Astrocyte (in vitro differentiated cells and primary cell): Measurements from ENCODE around the gene DNAAF5. TPM values are rescaled to one million over a fixed set of nuclear protein-coding genes. Genes with fewer than 3 reads are reported as not detected.
"Not testable (repeated sequence)": the region's sequence is repeated elsewhere in the genome, so short reads cannot be mapped to it uniquely, and the experiment has no call there.

Experiments
- DNase-seq: peaks from one replicate; pipeline ENCODE4 v3.0.0-alpha.2; 2010; ENCODE audit warnings: low read depth
- FAIRE-seq: peaks from 2 replicates; lab custom pipeline; 2011; peaks lifted over from hg19 to GRCh38; lab: Jason Lieb, UNC
- H2AFZ ChIP-seq: 2 replicates; pipeline ENCODE4 v1.6.0; 2012; ENCODE audit warnings: low read depth, low read length, inconsistent platforms
- H3K27ac ChIP-seq: 2 replicates; pipeline ENCODE4 v1.5.1; 2011; ENCODE audit warnings: low read depth, low read length, inconsistent platforms
- H3K27me3 ChIP-seq: 2 replicates; pipeline ENCODE4 v1.6.0; 2011; ENCODE audit warnings: low read length, inconsistent platforms; ENCODE audit not compliant: insufficient read depth
- H3K36me3 ChIP-seq: 2 replicates; pipeline ENCODE4 v1.5.1; 2011; ENCODE audit warnings: low read length, inconsistent platforms; ENCODE audit not compliant: insufficient read depth
- H3K4me1 ChIP-seq: 2 replicates; pipeline ENCODE4 v1.5.1; 2011; ENCODE audit warnings: low read length, inconsistent platforms; ENCODE audit not compliant: insufficient read depth
- H3K4me2 ChIP-seq: 2 replicates; pipeline ENCODE4 v1.6.0; 2012; ENCODE audit warnings: low read length, inconsistent platforms
- H3K4me3 ChIP-seq: 2 replicates; pipeline ENCODE4 v1.5.1; 2011; ENCODE audit warnings: low read depth, mild to moderate bottlenecking, low read length, inconsistent platforms; ENCODE audit not compliant: insufficient read depth
- H3K79me2 ChIP-seq: 2 replicates; pipeline ENCODE4 v1.6.0; 2012; ENCODE audit warnings: mild to moderate bottlenecking, low read length, inconsistent platforms; ENCODE audit not compliant: insufficient read depth
- H3K9ac ChIP-seq: 2 replicates; pipeline ENCODE4 v1.6.0; 2012; ENCODE audit warnings: mild to moderate bottlenecking, low read length, inconsistent platforms
- H3K9me3 ChIP-seq: 2 replicates; pipeline ENCODE4 v1.5.1; 2012; ENCODE audit warnings: low read depth, mild to moderate bottlenecking, low read length, inconsistent platforms; ENCODE audit not compliant: insufficient read depth
- H4K20me1 ChIP-seq: 2 replicates; pipeline ENCODE4 v1.6.0; 2012; ENCODE audit warnings: low read length, inconsistent platforms; ENCODE audit not compliant: insufficient read depth
- H3K27ac Mint-ChIP-seq: one replicate; pipeline ENCODE4 v1.8.0; 2021; ENCODE audit warnings: mild to moderate bottlenecking, mixed read lengths; ENCODE audit not compliant: unreplicated experiment
- H3K27me3 Mint-ChIP-seq: one replicate; pipeline ENCODE4 v1.8.0; 2021; ENCODE audit warnings: low read depth, mixed read lengths; ENCODE audit not compliant: unreplicated experiment
- H3K36me3 Mint-ChIP-seq: one replicate; pipeline ENCODE4 v1.8.0; 2021; ENCODE audit warnings: low read depth, mixed read lengths; ENCODE audit not compliant: unreplicated experiment
- H3K4me1 Mint-ChIP-seq: one replicate; pipeline ENCODE4 v1.8.0; 2021; ENCODE audit warnings: low read depth, mixed read lengths; ENCODE audit not compliant: unreplicated experiment
- H3K4me3 Mint-ChIP-seq: one replicate; pipeline ENCODE4 v1.8.0; 2021; ENCODE audit warnings: mild to moderate bottlenecking, moderate library complexity, mixed read lengths; ENCODE audit not compliant: unreplicated experiment
- H3K9me3 Mint-ChIP-seq: one replicate; pipeline ENCODE4 v1.8.0; 2021; ENCODE audit warnings: mild to moderate bottlenecking, mixed read lengths; ENCODE audit not compliant: unreplicated experiment
- CTCF ChIP-seq: IDR thresholded peaks from 2 replicates; pipeline ENCODE4 v1.5.1; 2011; ENCODE audit warnings: low read depth, mild to moderate bottlenecking, inconsistent platforms, low read length, moderate library complexity; ENCODE audit not compliant: insufficient read depth
- EZH2 ChIP-seq: IDR thresholded peaks from 2 replicates; pipeline ENCODE4 v1.6.1; 2012; ENCODE audit warnings: mild to moderate bottlenecking, low read length, inconsistent platforms; ENCODE audit not compliant: insufficient read depth
- total RNA-seq: library from RNA; stranded (reverse); gene quantifications from 2 replicates; pipeline ENCODE4 v1.2.1, GENCODE V29; 2021

The DNAAF5 gene
- total RNA-seq, 1 donor from 2014 or later, result 24.5 TPM

GRCh38 chr7:742791-743190, 16.3 kb downstream of the DNAAF5 start:
- Histone ChIP-seq H2AFZ (no peak overlapping the region), H3K4me3 (no peak overlapping the region), H3K79me2 (peaks cover 34% of the 10 kb centered on the region), H3K36me3 (peaks cover 7% of the 10 kb centered on the region), H3K9ac (no peak overlapping the region), H3K4me1 (peaks cover 2% of the 10 kb centered on the region), H3K9me3 (no peaks in the 10 kb centered on the region), H3K4me2 (no peak overlapping the region), H3K27ac (no peak overlapping the region), H3K27me3 (no peaks in the 10 kb centered on the region), H4K20me1 (peaks cover 30% of the 10 kb centered on the region)
- no peaks in the 10 kb centered on the region for H3K27me3 Mint-ChIP-seq
- H3K4me1 Mint-ChIP-seq, result peaks cover 3% of the 10 kb centered on the region
- TF ChIP-seq CTCF, result no peak
- no peak for TF ChIP-seq EZH2
- no peak overlapping the region for H3K4me3 Mint-ChIP-seq
- FAIRE-seq (no peak), DNase-seq (no peak)
- H3K9me3 Mint-ChIP-seq, result no peaks in the 10 kb centered on the region
- H3K36me3 Mint-ChIP-seq, result peaks cover 21% of the 10 kb centered on the region
- no peak overlapping the region for H3K27ac Mint-ChIP-seq

GRCh38 chr7:743341-744127, 17.0 kb downstream of the DNAAF5 start:
- H2AFZ ChIP-seq, H3K4me2 ChIP-seq, H3K9ac ChIP-seq, FAIRE-seq, H3K27me3 Mint-ChIP-seq, H3K27ac ChIP-seq, DNase-seq, H3K4me3 Mint-ChIP-seq, H3K4me1 ChIP-seq, H3K9me3 Mint-ChIP-seq, H3K4me3 ChIP-seq, H3K36me3 ChIP-seq, H3K27ac Mint-ChIP-seq, H3K4me1 Mint-ChIP-seq, H3K27me3 ChIP-seq, H3K9me3 ChIP-seq: not testable (repeated sequence)
- Histone ChIP-seq H4K20me1 (peaks cover 25% of the 10 kb centered on the region), H3K79me2 (peaks cover 30% of the 10 kb centered on the region)
- peaks cover 21% of the 10 kb centered on the region for H3K36me3 Mint-ChIP-seq

GRCh38 chr7:744128-744520, 17.6 kb downstream of the DNAAF5 start:
- not testable (repeated sequence) for DNase-seq, H3K9ac ChIP-seq, H3K4me3 ChIP-seq, FAIRE-seq, H3K27ac ChIP-seq, H3K36me3 ChIP-seq, H2AFZ ChIP-seq, H3K27me3 ChIP-seq, H3K4me1 ChIP-seq, H3K9me3 ChIP-seq, H3K4me2 ChIP-seq, H3K27me3 Mint-ChIP-seq, H3K4me1 Mint-ChIP-seq, H3K27ac Mint-ChIP-seq, H3K9me3 Mint-ChIP-seq, H3K4me3 Mint-ChIP-seq
- Histone ChIP-seq H4K20me1 (peaks cover 25% of the 10 kb centered on the region), H3K79me2 (peaks cover 32% of the 10 kb centered on the region)
- peaks cover 21% of the 10 kb centered on the region for H3K36me3 Mint-ChIP-seq
